CD8-positive, alpha-beta memory T cell (primary cell): ENCODE measurements around the gene PRUNE2. TPM values are rescaled to one million over a fixed set of nuclear protein-coding genes. Genes with fewer than 3 reads are reported as not detected.
A peak's percentile ranks its signal among the peaks of the same experiment; 100 is the strongest.
"Not testable (repeated sequence)": the region's sequence is repeated elsewhere in the genome, so short reads cannot be mapped to it uniquely, and the experiment has no call there.

Source experiments
- CTCF ChIA-PET: fragments of 350-600 bp; sonication (Branson Sonifier 250); formaldehyde crosslinking; loops from one replicate; lab custom pipeline; 2021; ENCODE audit warnings: antibody characterized with exemption; lab: Charles Lee
- POLR2A ChIA-PET: fragments of 350-600 bp; sonication (Branson Sonifier 250); formaldehyde crosslinking; loops from one replicate; lab custom pipeline; 2021; ENCODE audit warnings: antibody characterized with exemption; lab: Charles Lee
- DNase-seq, 5 donors: peaks; one replicate each; pipeline versions ENCODE4 v3.0.0 to v3.0.0-alpha.2; 2020 to 2022; ENCODE audit warnings: mixed read lengths in 1 of 5
- H3K27ac ChIP-seq: one replicate; pipeline ENCODE4 v1.7.0; 2013; ENCODE audit warnings: low read depth, mild to moderate bottlenecking, low read length, moderate library complexity
- H3K27me3 ChIP-seq: 2 replicates; pipeline ENCODE4 v1.7.0; 2013; ENCODE audit warnings: low read length, mild to moderate bottlenecking; ENCODE audit not compliant: insufficient read depth, poor library complexity, severe bottlenecking
- H3K36me3 ChIP-seq: 2 replicates; pipeline ENCODE4 v1.7.0; 2013; ENCODE audit warnings: mild to moderate bottlenecking, low read length, moderate library complexity; ENCODE audit not compliant: insufficient read depth
- H3K4me1 ChIP-seq: 2 replicates; pipeline ENCODE4 v1.7.0; 2013; ENCODE audit warnings: mild to moderate bottlenecking, low read length, moderate library complexity; ENCODE audit not compliant: insufficient read depth
- H3K4me3 ChIP-seq: 2 replicates; pipeline ENCODE4 v1.7.0; 2013; ENCODE audit warnings: mild to moderate bottlenecking, low read length
- H3K9me3 ChIP-seq: 2 replicates; pipeline ENCODE4 v1.7.0; 2013; ENCODE audit warnings: mild to moderate bottlenecking, low read length
- H3K27ac Mint-ChIP-seq, 8 donors: one replicate each; pipeline ENCODE4 v1.8.0; 2020 to 2021; ENCODE audit warnings: mixed read lengths in 8 of 8, mild to moderate bottlenecking in 6 of 8, inconsistent platforms in 3 of 8, moderate library complexity in 3 of 8
- H3K27me3 Mint-ChIP-seq, 2 donors: one replicate each; pipeline ENCODE4 v1.8.0; 2020 to 2021; ENCODE audit warnings: mixed read lengths in 2 of 2, mild to moderate bottlenecking in 1 of 2, moderate library complexity in 1 of 2
- H3K36me3 Mint-ChIP-seq, 3 donors: one replicate each; pipeline ENCODE4 v1.8.0; 2020 to 2021; ENCODE audit warnings: mixed read lengths in 3 of 3, inconsistent platforms in 1 of 3, mild to moderate bottlenecking in 1 of 3
- H3K4me1 Mint-ChIP-seq, 3 donors: one replicate each; pipeline ENCODE4 v1.8.0; 2020 to 2021; ENCODE audit warnings: mixed read lengths in 3 of 3, inconsistent platforms in 1 of 3, mild to moderate bottlenecking in 1 of 3
- H3K4me3 Mint-ChIP-seq, 7 donors: one replicate each; pipeline ENCODE4 v1.8.0; 2020 to 2021; ENCODE audit warnings: mixed read lengths in 7 of 7, mild to moderate bottlenecking in 6 of 7, moderate library complexity in 4 of 7, inconsistent platforms in 2 of 7
- H3K9me3 Mint-ChIP-seq, 5 donors: one replicate each; pipeline ENCODE4 v1.8.0; 2020 to 2022; ENCODE audit warnings: mixed read lengths in 5 of 5, mild to moderate bottlenecking in 3 of 5, moderate library complexity in 2 of 5, inconsistent platforms in 1 of 5
- polyA plus RNA-seq: library from polyadenylated mRNA; unstranded; fragments of 300-500 nt; fragmentation: Illumina TruSeq; gene quantifications from one replicate; pipeline ENCODE4 v1.2.3, GENCODE V29; 2021
- total RNA-seq, 2 experiments: library from RNA; stranded (reverse); gene quantifications; one replicate each; pipeline ENCODE4 v1.2.3, GENCODE V29; 2021

Gene PRUNE2
- total and polyA plus RNA-seq, 3 experiments from 2014 or later = 0.21 to 0.53 (median 0.48) TPM

- no peaks in the 10 kb centered on the region for H3K4me1 ChIP-seq
- no peak overlapping the region for H3K4me3 ChIP-seq
- peaks cover 2 to 4% of the 10 kb centered on the region in 2 donors for H3K27me3 Mint-ChIP-seq
- no peak for DNase-seq
- H3K27me3 ChIP-seq = no peaks in the 10 kb centered on the region
- ChIA-PET POLR2A (no interaction called here), CTCF (no interaction called here)
- H3K9me3 ChIP-seq = no peaks in the 10 kb centered on the region
- no peak overlapping the region for H3K27ac ChIP-seq
- H3K27ac Mint-ChIP-seq = no peak overlapping the region
- no peak overlapping the region for H3K4me3 Mint-ChIP-seq
- H3K36me3 ChIP-seq = no peaks in the 10 kb centered on the region
- H3K9me3 Mint-ChIP-seq = no peaks in the 10 kb centered on the region
- no peaks in the 10 kb centered on the region for H3K4me1 Mint-ChIP-seq
- peaks cover 0 to 3% (median 0%) of the 10 kb centered on the region in 3 donors for H3K36me3 Mint-ChIP-seq
Observed at GRCh38 chr9:76600007-76600615, 305.8 kb downstream of the PRUNE2 start.

GRCh38 chr9:76598981-76599380, 306.9 kb downstream of the PRUNE2 start:
- H3K27me3 Mint-ChIP-seq = peaks cover 2 to 4% of the 10 kb centered on the region in 2 donors
- no peaks in the 10 kb centered on the region for H3K4me1 ChIP-seq
- H3K9me3 ChIP-seq = no peaks in the 10 kb centered on the region
- ChIA-PET POLR2A (no interaction called here), CTCF (no interaction called here)
- H3K4me3 Mint-ChIP-seq = no peak overlapping the region
- H3K4me3 ChIP-seq = no peak overlapping the region
- no peaks in the 10 kb centered on the region for H3K4me1 Mint-ChIP-seq
- no peaks in the 10 kb centered on the region for H3K27me3 ChIP-seq
- H3K27ac Mint-ChIP-seq = no peak overlapping the region
- no peak overlapping the region for H3K27ac ChIP-seq
- no peak for DNase-seq
- peaks cover 0 to 3% (median 0%) of the 10 kb centered on the region in 3 donors for H3K36me3 Mint-ChIP-seq
- no peaks in the 10 kb centered on the region for H3K36me3 ChIP-seq
- peaks cover 0 to 3% (median 0%) of the 10 kb centered on the region in 5 donors for H3K9me3 Mint-ChIP-seq

GRCh38 chr9:76595645-76596044, 310.3 kb downstream of the PRUNE2 start:
- POLR2A ChIA-PET = no interaction called here
- CTCF ChIA-PET = no interaction called here

GRCh38 chr9:76594764-76595424, 311.0 kb downstream of the PRUNE2 start:
- POLR2A ChIA-PET = no interaction called here
- no peak overlapping the region for H3K27ac ChIP-seq
- no peaks in the 10 kb centered on the region for H3K4me1 ChIP-seq
- H3K9me3 ChIP-seq = no peaks in the 10 kb centered on the region
- peaks cover 2 to 4% of the 10 kb centered on the region in 2 donors for H3K27me3 Mint-ChIP-seq
- peaks cover 0 to 5% (median 0%) of the 10 kb centered on the region in 5 donors for H3K9me3 Mint-ChIP-seq
- H3K27ac Mint-ChIP-seq = no peak overlapping the region
- no peak overlapping the region for H3K4me3 ChIP-seq
- CTCF ChIA-PET = no interaction called here
- DNase-seq = no peak
- H3K4me1 Mint-ChIP-seq = peaks cover 0 to 6% (median 4%) of the 10 kb centered on the region in 3 donors
- no peaks in the 10 kb centered on the region for H3K36me3 ChIP-seq
- peaks cover 0 to 3% (median 0%) of the 10 kb centered on the region in 3 donors for H3K36me3 Mint-ChIP-seq
- H3K27me3 ChIP-seq = no peaks in the 10 kb centered on the region
- H3K4me3 Mint-ChIP-seq = peak overlapping the region in 1 of 7 donors; percentile 8

More at GRCh38 chr9:76595645-76596044, 310.3 kb downstream of the PRUNE2 start:
- Histone ChIP-seq H3K27me3 (no peaks in the 10 kb centered on the region), H3K36me3 (no peaks in the 10 kb centered on the region), H3K4me3 (no peak overlapping the region), H3K4me1 (no peaks in the 10 kb centered on the region), H3K9me3 (no peaks in the 10 kb centered on the region), H3K27ac (no peak overlapping the region)
- H3K4me1 Mint-ChIP-seq = peaks cover 0 to 6% (median 4%) of the 10 kb centered on the region in 3 donors
- DNase-seq = no peak
- peaks cover 0 to 5% (median 0%) of the 10 kb centered on the region in 5 donors for H3K9me3 Mint-ChIP-seq
- peaks cover 0 to 3% (median 0%) of the 10 kb centered on the region in 3 donors for H3K36me3 Mint-ChIP-seq
- H3K27me3 Mint-ChIP-seq = peaks cover 2 to 4% of the 10 kb centered on the region in 2 donors
- H3K4me3 Mint-ChIP-seq = no peak overlapping the region
- peak overlapping the region in 1 of 8 donors; percentile 4 for H3K27ac Mint-ChIP-seq

- DNase-seq, H3K27ac Mint-ChIP-seq, POLR2A ChIA-PET, H3K27me3 ChIP-seq, H3K36me3 Mint-ChIP-seq, H3K4me3 ChIP-seq, H3K4me3 Mint-ChIP-seq, H3K36me3 ChIP-seq, H3K27ac ChIP-seq, H3K9me3 Mint-ChIP-seq, H3K4me1 ChIP-seq, CTCF ChIA-PET, H3K27me3 Mint-ChIP-seq, H3K9me3 ChIP-seq, H3K4me1 Mint-ChIP-seq: not testable (repeated sequence)
Observed at GRCh38 chr9:76593961-76594735, 311.8 kb downstream of the PRUNE2 start.

GRCh38 chr9:76592974-76593347, 313.0 kb downstream of the PRUNE2 start:
- Mint-ChIP-seq H3K9me3 (peaks cover 0 to 7% (median 0%) of the 10 kb centered on the region in 5 donors), H3K27ac (peak overlapping the region in 1 of 8 donors; percentile 8), H3K4me3 (no peak overlapping the region), H3K27me3 (peaks cover 3 to 4% of the 10 kb centered on the region in 2 donors), H3K4me1 (peaks cover 0 to 6% (median 4%) of the 10 kb centered on the region in 3 donors), H3K36me3 (no peaks in the 10 kb centered on the region)
- no peak for DNase-seq
- Histone ChIP-seq H3K27me3 (no peaks in the 10 kb centered on the region), H3K36me3 (no peaks in the 10 kb centered on the region), H3K27ac (no peak overlapping the region), H3K4me1 (no peaks in the 10 kb centered on the region), H3K4me3 (no peak overlapping the region), H3K9me3 (no peaks in the 10 kb centered on the region)
- ChIA-PET POLR2A (interaction anchor here (0.7 kb wide), 1 partner anchor 69 kb away, joined by 3 read pairs; no protein-coding TSS in a partner anchor), CTCF (no interaction called here)

- Histone ChIP-seq H3K9me3 (no peaks in the 10 kb centered on the region), H3K36me3 (no peaks in the 10 kb centered on the region), H3K4me1 (no peaks in the 10 kb centered on the region), H3K27me3 (no peaks in the 10 kb centered on the region), H3K27ac (no peak overlapping the region), H3K4me3 (no peak overlapping the region)
- peaks cover 0 to 7% (median 0%) of the 10 kb centered on the region in 5 donors for H3K9me3 Mint-ChIP-seq
- peak overlapping the region in 1 of 8 donors; percentile 11 for H3K27ac Mint-ChIP-seq
- H3K4me1 Mint-ChIP-seq = peaks cover 0 to 9% (median 7%) of the 10 kb centered on the region in 3 donors
- H3K36me3 Mint-ChIP-seq = no peaks in the 10 kb centered on the region
- H3K4me3 Mint-ChIP-seq = no peak overlapping the region
- CTCF ChIA-PET = interaction anchor here (1.0 kb wide), 1 partner anchor 16 kb away, joined by 3 read pairs; no protein-coding TSS in a partner anchor
- no peak for DNase-seq
- POLR2A ChIA-PET = no interaction called here
- peaks cover 0 to 3% of the 10 kb centered on the region in 2 donors for H3K27me3 Mint-ChIP-seq
Observed at GRCh38 chr9:76592091-76592973, 313.6 kb downstream of the PRUNE2 start.
